ENCODE data around the gene CWC27.

DNA sequence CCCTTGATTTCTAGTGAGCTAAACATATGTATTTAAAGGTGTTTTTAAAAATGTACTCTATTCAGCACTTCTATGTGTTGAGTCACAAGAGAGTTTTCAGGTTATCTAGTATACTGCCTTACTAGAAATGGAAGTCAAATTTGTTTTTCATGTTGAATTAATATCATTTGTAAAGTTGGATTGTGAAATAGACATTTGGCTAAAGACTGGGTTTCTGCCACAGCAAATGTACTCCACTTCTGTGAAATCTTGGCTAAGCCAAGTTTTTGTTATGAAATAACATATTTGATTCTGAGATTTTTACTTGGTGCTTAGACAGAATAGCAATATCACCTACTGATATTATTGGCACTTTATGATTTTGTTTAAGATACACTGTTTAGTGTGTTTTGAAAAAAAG, 106.0 kb downstream of the CWC27 start:
- no peak for TF ChIP-seq POLR2AphosphoS5 (IDR thresholded peaks at IDR 0.05)
- TF ChIP-seq, protein P1, sequence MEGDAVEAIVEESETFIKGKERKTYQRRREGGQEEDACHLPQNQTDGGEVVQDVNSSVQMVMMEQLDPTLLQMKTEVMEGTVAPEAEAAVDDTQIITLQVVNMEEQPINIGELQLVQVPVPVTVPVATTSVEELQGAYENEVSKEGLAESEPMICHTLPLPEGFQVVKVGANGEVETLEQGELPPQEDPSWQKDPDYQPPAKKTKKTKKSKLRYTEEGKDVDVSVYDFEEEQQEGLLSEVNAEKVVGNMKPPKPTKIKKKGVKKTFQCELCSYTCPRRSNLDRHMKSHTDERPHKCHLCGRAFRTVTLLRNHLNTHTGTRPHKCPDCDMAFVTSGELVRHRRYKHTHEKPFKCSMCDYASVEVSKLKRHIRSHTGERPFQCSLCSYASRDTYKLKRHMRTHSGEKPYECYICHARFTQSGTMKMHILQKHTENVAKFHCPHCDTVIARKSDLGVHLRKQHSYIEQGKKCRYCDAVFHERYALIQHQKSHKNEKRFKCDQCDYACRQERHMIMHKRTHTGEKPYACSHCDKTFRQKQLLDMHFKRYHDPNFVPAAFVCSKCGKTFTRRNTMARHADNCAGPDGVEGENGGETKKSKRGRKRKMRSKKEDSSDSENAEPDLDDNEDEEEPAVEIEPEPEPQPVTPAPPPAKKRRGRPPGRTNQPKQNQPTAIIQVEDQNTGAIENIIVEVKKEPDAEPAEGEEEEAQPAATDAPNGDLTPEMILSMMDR (IDR thresholded peaks at IDR 0.05 in 8 of 11, conservative IDR thresholded peaks at IDR 0.05 in 3 of 11), result no peak

Data from spleen (tissue), 7 donors.